HG02610 (cell line): ENCODE data around the gene OTOP2.

Source experiments
- ATAC-seq: cut with Tn5 transposase; IDR thresholded peaks from one replicate; pipeline ENCODE4 v1.9.1; 2021; ENCODE audit warnings: mild to moderate bottlenecking, moderate library complexity; ENCODE audit not compliant: unreplicated experiment

Gene OTOP2

GRCh38 chr17:74923538-74924249, 379 bp upstream of the OTOP2 start:
- no peak for ATAC-seq

GRCh38 chr17:74925242-74925641, 1.2 kb downstream of the OTOP2 start:
- no peak for ATAC-seq

GRCh38 chr17:74928786-74929185, 4.7 kb downstream of the OTOP2 start:
- no peak for ATAC-seq

- no peak for ATAC-seq
Observed at GRCh38 chr17:74930535-74931036, 6.5 kb downstream of the OTOP2 start.

- no peak for ATAC-seq
Observed at GRCh38 chr17:74935048-74935447, 11.0 kb downstream of the OTOP2 start.

- no peak for ATAC-seq
Observed at GRCh38 chr17:74935585-74936469, 11.8 kb downstream of the OTOP2 start, which contains the start of gene OTOP3. Gene OTOP3, plus strand, starts transcription at chr17:74935898. Its CDS starts 24 bp downstream, at chr17:74935922.

- ATAC-seq, result no peak
Observed at GRCh38 chr17:74936470-74936799, 12.4 kb downstream of the OTOP2 start.

- ATAC-seq, result no peak
Observed at GRCh38 chr17:74937064-74938051, 13.3 kb downstream of the OTOP2 start.

- ATAC-seq, result no peak
Observed at GRCh38 chr17:74938194-74938950, 14.3 kb downstream of the OTOP2 start.

GRCh38 chr17:74939534-74939933, 15.5 kb downstream of the OTOP2 start:
- no peak for ATAC-seq

- no peak for ATAC-seq
Observed at GRCh38 chr17:74941128-74941725, 17.2 kb downstream of the OTOP2 start.

- ATAC-seq, result no peak
Observed at GRCh38 chr17:74943808-74944522, 19.9 kb downstream of the OTOP2 start.

- ATAC-seq, result peak; percentile 71
Observed at GRCh38 chr17:74945543-74945942, 21.5 kb downstream of the OTOP2 start.

- ATAC-seq, result no peak
Observed at GRCh38 chr17:74946641-74947040, 22.6 kb downstream of the OTOP2 start.

GRCh38 chr17:74947041-74947754, 23.1 kb downstream of the OTOP2 start:
- no peak for ATAC-seq

- ATAC-seq, result no peak
Observed at GRCh38 chr17:74949455-74950115, 25.5 kb downstream of the OTOP2 start.

GRCh38 chr17:74950207-74950606, 26.1 kb downstream of the OTOP2 start:
- ATAC-seq, result no peak

GRCh38 chr17:74951065-74951464, 27.0 kb downstream of the OTOP2 start:
- ATAC-seq, result no peak
